Esophagus muscularis mucosa (tissue), 4 donors: ENCODE results near the gene RNF43. TPM values are rescaled to one million over a fixed set of nuclear protein-coding genes. Genes with fewer than 3 reads are reported as not detected.

Source experiments
- DNase-seq: peaks from one replicate; pipeline ENCODE4 v3.0.0-alpha.2; 2017; ENCODE audit errors: extremely low spot score
- H3K27ac ChIP-seq, 4 donors: fragments of 200-600 bp; sonication (generic); replicated peaks in 1 of 4; 1 replicate in 3 of 4; 2 replicates in 1 of 4; pipeline ENCODE4 v1.5.1; 2016 to 2019; ENCODE audit warnings: mild to moderate bottlenecking in 1 of 4
- H3K27me3 ChIP-seq, 4 donors: fragments of 200-600 bp; sonication (generic); one replicate each; pipeline versions ENCODE4 v1.5.1 to v1.6.0; 2016 to 2019
- H3K36me3 ChIP-seq, 4 donors: fragments of 200-600 bp; sonication (generic); one replicate each; pipeline ENCODE4 v1.5.1; 2016 to 2019
- H3K4me1 ChIP-seq, 4 donors: fragments of 200-600 bp; sonication (generic); one replicate each; pipeline ENCODE4 v1.5.1; 2016 to 2019
- H3K4me3 ChIP-seq, 4 donors: fragments of 200-600 bp; sonication (generic); 1 replicate in 2 of 4; 2 replicates in 2 of 4; pipeline ENCODE4 v1.5.1; 2016 to 2019; ENCODE audit warnings: mild to moderate bottlenecking in 4 of 4, moderate library complexity in 1 of 4
- H3K9me3 ChIP-seq, 4 donors: fragments of 200-600 bp; sonication (generic); 1 replicate in 3 of 4; 2 replicates in 1 of 4; pipeline ENCODE4 v1.5.1; 2016 to 2019
- EP300 ChIP-seq: sonication (generic); formaldehyde crosslinking; IDR thresholded peaks from one replicate; pipeline ENCODE4 v1.6.1; 2017; ENCODE audit warnings: antibody characterized with exemption
- POLR2A ChIP-seq: fragments of 450-650 bp; IDR thresholded peaks from one replicate; pipeline ENCODE4 v1.6.1; 2017; ENCODE audit warnings: antibody characterized with exemption, moderate library complexity, mild to moderate bottlenecking, low read depth
- POLR2AphosphoS5 ChIP-seq, 2 donors: sonication (generic); formaldehyde crosslinking; IDR thresholded peaks; one replicate each; pipeline ENCODE4 v1.6.1; 2017; ENCODE audit warnings: antibody characterized with exemption in 2 of 2
- WGBS: methylation state at CpG from one replicate; pipeline ENCODE4 v1.1.5; 2018; 5-methylcytosine and 5-hydroxymethylcytosine counted together
- intact Hi-C: fragments of 100-400 bp; cut with DNase I; formaldehyde crosslinking; loops from one replicate; pipeline ENCODE4 v1.15.1; 2023
- total RNA-seq, 4 donors: library from RNA; depleted of rRNA; stranded (reverse); fragments of >200 nt; gene quantifications; one replicate each; pipeline versions ENCODE4 v1.1.0 to v1.2.1, GENCODE V29; 2016
- TF ChIP-seq, protein P1 (sequence below), 3 experiments: fragments of 200-600 bp in 2 of 3; fragments of 450-650 bp in 1 of 3; sonication (generic) in 2 of 3; IDR thresholded peaks; one replicate each; pipeline ENCODE4 v1.5.1; 2017 to 2019; ENCODE audit warnings: antibody characterized with exemption in 3 of 3, mild to moderate bottlenecking in 2 of 3, moderate library complexity in 1 of 3

RNF43 gene
- total RNA-seq, 4 donors from 2014 or later, result under 0.01 to 0.26 (median 0.11) TPM; not detected in 1

DNA sequence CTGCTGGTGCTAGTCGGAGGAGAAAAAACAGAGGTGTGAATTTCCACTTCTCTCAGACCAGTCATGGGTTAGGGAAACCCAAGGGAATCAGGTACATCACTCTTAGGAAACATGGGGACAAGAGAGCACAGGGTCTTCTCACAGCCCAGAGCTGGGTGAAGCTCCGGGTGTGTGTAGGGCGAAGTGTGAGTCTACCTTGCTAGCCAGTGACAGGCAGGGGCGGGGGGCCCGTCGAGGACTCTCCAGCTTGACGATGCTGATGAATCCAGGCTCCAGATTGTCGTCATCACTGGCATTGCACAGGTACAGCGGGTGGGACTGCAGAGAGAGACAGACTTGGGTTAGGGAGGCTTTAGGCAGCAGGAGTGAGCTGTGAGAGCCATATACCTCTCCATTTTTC lies 46.6 kb downstream of the RNF43 start:
- no peak for TF ChIP-seq EP300
- TF ChIP-seq POLR2AphosphoS5 (IDR thresholded peaks at IDR 0.05), result no peak
- TF ChIP-seq, protein P1, sequence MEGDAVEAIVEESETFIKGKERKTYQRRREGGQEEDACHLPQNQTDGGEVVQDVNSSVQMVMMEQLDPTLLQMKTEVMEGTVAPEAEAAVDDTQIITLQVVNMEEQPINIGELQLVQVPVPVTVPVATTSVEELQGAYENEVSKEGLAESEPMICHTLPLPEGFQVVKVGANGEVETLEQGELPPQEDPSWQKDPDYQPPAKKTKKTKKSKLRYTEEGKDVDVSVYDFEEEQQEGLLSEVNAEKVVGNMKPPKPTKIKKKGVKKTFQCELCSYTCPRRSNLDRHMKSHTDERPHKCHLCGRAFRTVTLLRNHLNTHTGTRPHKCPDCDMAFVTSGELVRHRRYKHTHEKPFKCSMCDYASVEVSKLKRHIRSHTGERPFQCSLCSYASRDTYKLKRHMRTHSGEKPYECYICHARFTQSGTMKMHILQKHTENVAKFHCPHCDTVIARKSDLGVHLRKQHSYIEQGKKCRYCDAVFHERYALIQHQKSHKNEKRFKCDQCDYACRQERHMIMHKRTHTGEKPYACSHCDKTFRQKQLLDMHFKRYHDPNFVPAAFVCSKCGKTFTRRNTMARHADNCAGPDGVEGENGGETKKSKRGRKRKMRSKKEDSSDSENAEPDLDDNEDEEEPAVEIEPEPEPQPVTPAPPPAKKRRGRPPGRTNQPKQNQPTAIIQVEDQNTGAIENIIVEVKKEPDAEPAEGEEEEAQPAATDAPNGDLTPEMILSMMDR (IDR thresholded peaks at IDR 0.05), result no peak
- no peak for TF ChIP-seq POLR2A
- intact Hi-C loops, result no loop called here
- Histone ChIP-seq H3K27me3 (no peaks in the 10 kb centered on the region), H3K4me3 (no peak overlapping the region), H3K36me3 (no peaks in the 10 kb centered on the region), H3K27ac (no peak overlapping the region), H3K9me3 (no peaks in the 10 kb centered on the region), H3K4me1 (no peaks in the 10 kb centered on the region)
- WGBS, result 93% methylated on average over 9 of the region's 9 CpGs
- DNase-seq, result no peak

DNA sequence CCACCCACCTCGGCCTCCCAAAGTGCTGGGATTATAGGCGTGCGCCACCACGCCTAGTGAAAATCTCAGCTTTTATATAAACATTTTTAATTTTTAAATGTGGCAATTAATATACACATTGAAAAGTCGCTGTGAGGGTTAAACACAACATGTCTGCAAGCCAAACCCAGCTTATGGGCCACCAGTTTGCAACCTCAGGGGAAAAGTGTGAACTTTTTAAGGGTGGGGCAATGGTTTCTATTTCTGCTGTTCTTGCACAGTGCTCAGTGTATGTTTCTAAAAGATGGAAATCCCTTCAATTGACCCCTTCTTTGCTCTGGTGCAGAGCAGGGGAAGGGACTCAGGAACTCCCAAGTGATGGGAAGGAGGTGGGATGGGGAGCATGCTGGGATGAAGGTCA lies 47.0 kb downstream of the RNF43 start:
- H3K9me3 ChIP-seq, result no peaks in the 10 kb centered on the region
- TF ChIP-seq, protein P1 (IDR thresholded peaks at IDR 0.05), result no peak
- TF ChIP-seq POLR2AphosphoS5 (IDR thresholded peaks at IDR 0.05) (no peak), EP300 (no peak), POLR2A (no peak)
- 93% methylated on average over 5 of the region's 5 CpGs for WGBS
- DNase-seq, result no peak
- H3K27me3 ChIP-seq, result no peaks in the 10 kb centered on the region
- intact Hi-C loops, result no loop called here
- no peaks in the 10 kb centered on the region for H3K4me1 ChIP-seq
- no peak overlapping the region for H3K4me3 ChIP-seq
- H3K27ac ChIP-seq, result no peak overlapping the region
- no peaks in the 10 kb centered on the region for H3K36me3 ChIP-seq

DNA sequence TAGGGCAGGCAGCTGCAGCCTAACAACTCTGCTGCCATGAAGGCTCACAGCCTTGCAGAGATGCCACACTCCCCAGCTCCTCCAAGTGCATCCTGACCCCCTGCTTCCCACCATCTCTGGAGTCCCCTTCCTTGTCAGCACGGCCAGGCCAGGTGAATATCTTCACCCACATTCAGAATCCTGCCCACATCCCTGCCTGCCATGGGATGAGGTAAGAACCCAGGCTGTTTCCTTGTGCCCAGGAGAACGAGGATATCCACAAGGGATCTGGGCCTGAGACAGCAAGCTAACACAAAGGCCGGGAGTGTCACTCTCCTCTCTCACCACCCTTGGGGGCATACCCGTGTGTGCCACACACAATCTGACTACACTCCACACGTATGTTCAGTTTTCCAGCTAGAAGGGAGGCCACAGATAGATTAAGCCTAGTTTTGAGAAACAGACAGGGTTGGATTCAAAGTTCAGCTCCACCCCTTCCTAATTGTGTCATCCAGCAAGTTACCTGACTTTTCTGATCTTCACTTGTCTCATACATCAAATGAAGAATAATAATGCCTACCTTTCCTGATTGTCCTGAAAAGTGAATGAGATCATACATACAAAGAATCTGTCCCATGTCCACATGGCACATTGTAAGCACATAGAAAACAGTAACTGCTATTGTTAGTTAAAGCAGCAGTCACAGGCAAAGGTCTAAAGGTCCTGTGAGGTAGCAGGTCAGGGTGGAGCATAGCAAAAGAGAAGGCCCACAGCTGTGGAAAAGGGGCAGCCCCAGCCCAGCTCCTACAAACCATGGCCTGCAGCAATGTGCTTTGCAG lies 47.9 kb downstream of the RNF43 start:
- Histone ChIP-seq H3K9me3 (no peaks in the 10 kb centered on the region), H3K36me3 (no peaks in the 10 kb centered on the region), H3K27me3 (no peaks in the 10 kb centered on the region), H3K27ac (no peak overlapping the region), H3K4me1 (no peaks in the 10 kb centered on the region), H3K4me3 (no peak overlapping the region)
- TF ChIP-seq, protein P1 (IDR thresholded peaks at IDR 0.05), result no peak
- no peak for TF ChIP-seq POLR2A
- no peak for TF ChIP-seq POLR2AphosphoS5 (IDR thresholded peaks at IDR 0.05)
- no peak for TF ChIP-seq EP300
- no peak for DNase-seq
- intact Hi-C loops, result no loop called here
- WGBS, result 57% methylated on average over 5 of the region's 5 CpGs

DNA sequence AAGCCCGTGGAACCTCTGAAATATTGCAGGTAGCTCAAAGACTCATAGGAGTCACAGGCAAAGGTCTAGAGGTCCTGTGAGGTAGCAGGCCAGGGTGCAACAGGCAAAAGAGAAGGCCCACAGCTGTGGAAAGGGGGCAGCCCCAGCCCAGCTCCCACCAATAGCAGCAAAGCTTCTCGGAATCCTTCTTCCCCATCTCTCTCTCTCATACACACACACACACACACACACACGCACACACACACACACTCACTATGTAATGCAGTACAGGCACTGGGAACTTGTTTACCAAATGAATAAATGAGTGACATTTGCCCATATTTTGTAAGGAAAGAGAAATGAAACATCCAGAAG lies 48.5 kb downstream of the RNF43 start:
- no peak overlapping the region for H3K27ac ChIP-seq
- DNase-seq, result no peak
- no peaks in the 10 kb centered on the region for H3K27me3 ChIP-seq
- intact Hi-C loops, result no loop called here
- TF ChIP-seq, protein P1 (IDR thresholded peaks at IDR 0.05), result no peak
- no peak for TF ChIP-seq EP300
- no peak for TF ChIP-seq POLR2AphosphoS5 (IDR thresholded peaks at IDR 0.05)
- TF ChIP-seq POLR2A, result no peak
- H3K4me1 ChIP-seq, result no peaks in the 10 kb centered on the region
- H3K9me3 ChIP-seq, result no peaks in the 10 kb centered on the region
- 64% methylated on average over 3 of the region's 3 CpGs for WGBS
- H3K4me3 ChIP-seq, result no peak overlapping the region
- no peaks in the 10 kb centered on the region for H3K36me3 ChIP-seq

Other genes with a start within 250 kb of the RNF43 start
- not detected for gene EPX, start 224.8 kb downstream of the RNF43 start, total RNA-seq
- gene MKS1, start 198.3 kb downstream of the RNF43 start, total RNA-seq, result 10 to 100 TPM in 1 of 4 donors, 1 to 10 TPM in 3; 6.2 to 12.5 (median 6.9) TPM
- gene LPO, start 178.9 kb downstream of the RNF43 start, total RNA-seq, result not detected
- under 1 TPM in 2 of 4 donors, not detected in 2; 0.23 to 0.66 TPM for gene MPO, start 136.6 kb downstream of the RNF43 start, total RNA-seq
- gene TSPOAP1, start 88.7 kb downstream of the RNF43 start, total RNA-seq, result 10 to 100 TPM in 3 of 4 donors, 1 to 10 TPM in 1; 10.0 to 19.0 (median 16.0) TPM
- 10 to 100 TPM; 35.3 to 59.6 (median 47.0) TPM for gene SUPT4H1, start 65.3 kb downstream of the RNF43 start, total RNA-seq
- gene HSF5, start 70.9 kb upstream of the RNF43 start, total RNA-seq, result under 1 TPM in 2 of 4 donors, not detected in 2; under 0.01 to 0.13 TPM
- gene MTMR4, start 97.1 kb upstream of the RNF43 start, total RNA-seq, result 10 to 100 TPM; 24.4 to 29.9 (median 28.4) TPM